WTC11 (cell line): ENCODE measurements around the gene C1orf198. TPM values are rescaled to one million over a fixed set of nuclear protein-coding genes. Genes with fewer than 3 reads are reported as not detected.

Experiments
- ATAC-seq: fragments of 200-7000 bp; cut with Tn5 transposase; 2 replicates; pipeline ENCODE4 v1.10.0; 2021; ENCODE audit warnings: mild to moderate bottlenecking, moderate library complexity
- CTCF ChIA-PET: fragments of 300-600 bp; sonication (Branson Sonifier 250); formaldehyde crosslinking; loops from one replicate; lab custom pipeline; 2021; ENCODE audit warnings: antibody characterized with exemption; lab: Charles Lee
- POLR2A ChIA-PET: fragments of 350-600 bp; sonication (Branson Sonifier 250); formaldehyde crosslinking; loops from one replicate; lab custom pipeline; 2021; ENCODE audit warnings: antibody characterized with exemption; lab: Charles Lee
- DNase-seq: peaks from one replicate; pipeline ENCODE4 v3.0.0; 2021; ENCODE audit warnings: low spot score
- H3K27ac Mint-ChIP-seq: 2 replicates; pipeline ENCODE4 v1.8.0; 2021; ENCODE audit warnings: mixed read lengths
- H3K27me3 Mint-ChIP-seq: 2 replicates; pipeline ENCODE4 v1.8.0; 2021; ENCODE audit warnings: low read depth, mild to moderate bottlenecking, moderate library complexity, mixed read lengths
- H3K36me3 Mint-ChIP-seq: 2 replicates; pipeline ENCODE4 v1.8.0; 2021; ENCODE audit warnings: mixed read lengths
- H3K4me1 Mint-ChIP-seq: 2 replicates; pipeline ENCODE4 v1.8.0; 2022; ENCODE audit warnings: mixed read lengths
- H3K4me3 Mint-ChIP-seq: 2 replicates; pipeline ENCODE4 v1.8.0; 2021; ENCODE audit warnings: mild to moderate bottlenecking, moderate library complexity, mixed read lengths
- H3K9me3 Mint-ChIP-seq: 2 replicates; pipeline ENCODE4 v1.8.0; 2021; ENCODE audit warnings: mixed read lengths
- ATF3 ChIP-seq: sonication (generic); formaldehyde crosslinking; conservative IDR thresholded peaks from 2 replicates; pipeline ENCODE4 v1.8.1; 2022; ENCODE audit warnings: mild to moderate bottlenecking, missing genetic modification reagents
- CREM ChIP-seq: sonication (generic); formaldehyde crosslinking; IDR thresholded peaks from 2 replicates; pipeline ENCODE4 v1.8.1; 2022; ENCODE audit warnings: mild to moderate bottlenecking, missing genetic modification reagents, moderate library complexity
- E2F1 ChIP-seq: sonication (generic); formaldehyde crosslinking; IDR thresholded peaks from 2 replicates; pipeline ENCODE4 v1.8.0; 2022; ENCODE audit warnings: mild to moderate bottlenecking, missing genetic modification reagents
- E2F4 ChIP-seq: sonication (generic); formaldehyde crosslinking; IDR thresholded peaks from 2 replicates; pipeline ENCODE4 v1.8.1; 2022; ENCODE audit warnings: low read depth, mild to moderate bottlenecking, moderate library complexity, missing genetic modification reagents, borderline replicate concordance
- ELF4 ChIP-seq: sonication (generic); formaldehyde crosslinking; IDR thresholded peaks from 2 replicates; pipeline ENCODE4 v1.8.1; 2022; ENCODE audit warnings: low read depth, mild to moderate bottlenecking, moderate library complexity, missing genetic modification reagents
- FOXP4 ChIP-seq: sonication (generic); formaldehyde crosslinking; IDR thresholded peaks from 2 replicates; pipeline ENCODE4 v1.8.0; 2022; ENCODE audit warnings: mild to moderate bottlenecking, missing genetic modification reagents
- IRF2 ChIP-seq: sonication (generic); formaldehyde crosslinking; IDR thresholded peaks from 2 replicates; pipeline ENCODE4 v1.8.0; 2022; ENCODE audit warnings: low read depth, missing genetic modification reagents, borderline replicate concordance
- JAZF1 ChIP-seq: fragments of 250-450 bp; sonication (Bioruptor Pico); IDR thresholded peaks from 2 replicates; pipeline ENCODE4 v1.9.0; 2021; ENCODE audit warnings: moderate library complexity, mild to moderate bottlenecking, inconsistent platforms
- NFATC4 ChIP-seq: fragments of 250-450 bp; sonication (Bioruptor Pico); IDR thresholded peaks from 2 replicates; pipeline ENCODE4 v1.9.0; 2021; ENCODE audit warnings: mild to moderate bottlenecking
- NFYB ChIP-seq: sonication (generic); formaldehyde crosslinking; conservative IDR thresholded peaks from 2 replicates; pipeline ENCODE4 v1.8.0; 2022; ENCODE audit warnings: low read depth, missing genetic modification reagents
- RELA ChIP-seq: sonication (generic); formaldehyde crosslinking; IDR thresholded peaks from 2 replicates; pipeline ENCODE4 v1.8.1; 2022; ENCODE audit warnings: missing genetic modification reagents, mild to moderate bottlenecking, borderline replicate concordance
- RORB ChIP-seq: fragments of 250-450 bp; sonication (Bioruptor Pico); IDR thresholded peaks from 2 replicates; pipeline ENCODE4 v1.9.0; 2021; ENCODE audit warnings: mild to moderate bottlenecking
- SP1 ChIP-seq: sonication (generic); formaldehyde crosslinking; conservative IDR thresholded peaks from 2 replicates; pipeline ENCODE4 v1.8.1; 2022; ENCODE audit warnings: missing genetic modification reagents
- ZNF263 ChIP-seq: sonication (generic); formaldehyde crosslinking; IDR thresholded peaks from 2 replicates; pipeline ENCODE4 v1.8.1; 2022; ENCODE audit warnings: low read depth, mild to moderate bottlenecking, moderate library complexity, missing genetic modification reagents
- ZNF396 ChIP-seq: fragments of 250-450 bp; sonication (Bioruptor Pico); IDR thresholded peaks from 2 replicates; pipeline ENCODE4 v1.8.0; 2021; ENCODE audit warnings: mild to moderate bottlenecking, moderate library complexity, borderline replicate concordance
- ZNF423 ChIP-seq: fragments of 250-450 bp; sonication (Bioruptor Pico); IDR thresholded peaks from 2 replicates; pipeline ENCODE4 v2.1.2; 2022; ENCODE audit warnings: mild to moderate bottlenecking, moderate library complexity
- ZNF425 ChIP-seq: fragments of 250-450 bp; sonication (Bioruptor Pico); conservative IDR thresholded peaks from 2 replicates; pipeline ENCODE4 v1.9.0; 2021; ENCODE audit warnings: mild to moderate bottlenecking
- ZNF512 ChIP-seq: sonication (generic); formaldehyde crosslinking; IDR thresholded peaks from 2 replicates; pipeline ENCODE4 v1.8.1; 2022; ENCODE audit warnings: missing genetic modification reagents, borderline replicate concordance
- ZNF532 ChIP-seq: fragments of 250-450 bp; sonication (Bioruptor Pico); IDR thresholded peaks from 2 replicates; pipeline ENCODE4 v1.9.0; 2021; ENCODE audit warnings: mild to moderate bottlenecking, borderline replicate concordance
- total RNA-seq: library from RNA; stranded (reverse); gene quantifications from 3 replicates; pipeline ENCODE4 v1.2.3, GENCODE V29; 2021

C1orf198 gene
- total RNA-seq, 1 experiment from 2014 or later = 26.9 TPM

GRCh38 chr1:230913496-230913895, 45.2 kb upstream of the C1orf198 start (continued):
- TF ChIP-seq NFYB (CRISPR knock-in tag) = no peak
- no peak for TF ChIP-seq ATF3
- no peak for TF ChIP-seq ZNF512

GRCh38 chr1:230910755-230911117, 42.4 kb upstream of the C1orf198 start:
- no peaks in the 10 kb centered on the region; the same call in 1 of the 2 replicates for H3K27me3 Mint-ChIP-seq
- no peaks in the 10 kb centered on the region for H3K4me1 Mint-ChIP-seq
- TF ChIP-seq CREM (CRISPR knock-in tag) (no peak), ZNF263 (CRISPR knock-in tag) (no peak), ZNF423 (CRISPR knock-in tag) (no peak), JAZF1 (CRISPR knock-in tag) (no peak), ELF4 (CRISPR knock-in tag) (no peak), RORB (no peak), IRF2 (no peak), ZNF532 (CRISPR knock-in tag) (no peak), RELA (CRISPR knock-in tag) (no peak), NFATC4 (no peak)
- H3K9me3 Mint-ChIP-seq = no peaks in the 10 kb centered on the region
- CTCF ChIA-PET = no interaction called here
- no peak for DNase-seq
- POLR2A ChIA-PET = no interaction called here
- H3K27ac Mint-ChIP-seq = no peak overlapping the region
- no peak for ATAC-seq
- no peak overlapping the region for H3K4me3 Mint-ChIP-seq
- H3K36me3 Mint-ChIP-seq = no peaks in the 10 kb centered on the region

GRCh38 chr1:230909974-230910754, 41.8 kb upstream of the C1orf198 start:
- H3K9me3 Mint-ChIP-seq = no peaks in the 10 kb centered on the region
- ChIA-PET POLR2A (no interaction called here), CTCF (no interaction called here)
- no peak for DNase-seq
- H3K4me1 Mint-ChIP-seq = no peaks in the 10 kb centered on the region
- no peak overlapping the region for H3K4me3 Mint-ChIP-seq
- H3K27ac Mint-ChIP-seq = no peak overlapping the region
- H3K36me3 Mint-ChIP-seq = no peaks in the 10 kb centered on the region
- no peak for ATAC-seq
- H3K27me3 Mint-ChIP-seq = no peaks in the 10 kb centered on the region; the same call in 1 of the 2 replicates
- no peak for TF ChIP-seq FOXP4 (CRISPR knock-in tag)
- TF ChIP-seq ZNF396 (CRISPR knock-in tag) = no peak
- no peak for TF ChIP-seq JAZF1 (CRISPR knock-in tag)
- TF ChIP-seq NFYB (CRISPR knock-in tag) = no peak
- no peak for TF ChIP-seq ZNF425 (CRISPR knock-in tag)
- no peak for TF ChIP-seq E2F1 (CRISPR knock-in tag)
- no peak for TF ChIP-seq ATF3
- TF ChIP-seq E2F4 = no peak
- TF ChIP-seq SP1 (CRISPR knock-in tag) = no peak
